Measurements from ENCODE around the gene TCERG1L.

DNA sequence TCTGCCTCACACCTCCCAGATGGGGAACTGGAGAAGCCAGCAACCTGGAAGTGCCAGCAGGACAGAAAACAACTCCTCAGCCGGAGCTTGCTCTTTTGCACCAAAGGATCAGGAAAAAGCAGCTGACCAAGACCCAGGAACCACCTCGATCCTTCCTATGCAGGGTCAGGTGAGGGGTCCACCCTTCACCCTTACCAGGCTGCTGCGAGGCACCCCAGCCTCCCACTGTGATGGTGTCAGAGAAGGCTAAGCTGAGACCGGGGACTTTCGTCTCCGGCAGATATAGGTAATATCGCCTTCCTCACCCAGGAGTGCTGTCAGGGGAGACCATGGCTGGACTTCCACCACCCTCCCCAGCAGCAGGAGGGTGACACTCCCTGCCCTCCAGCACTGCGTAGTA lies 254.7 kb downstream of the TCERG1L start:
- TF ChIP-seq, protein P1, sequence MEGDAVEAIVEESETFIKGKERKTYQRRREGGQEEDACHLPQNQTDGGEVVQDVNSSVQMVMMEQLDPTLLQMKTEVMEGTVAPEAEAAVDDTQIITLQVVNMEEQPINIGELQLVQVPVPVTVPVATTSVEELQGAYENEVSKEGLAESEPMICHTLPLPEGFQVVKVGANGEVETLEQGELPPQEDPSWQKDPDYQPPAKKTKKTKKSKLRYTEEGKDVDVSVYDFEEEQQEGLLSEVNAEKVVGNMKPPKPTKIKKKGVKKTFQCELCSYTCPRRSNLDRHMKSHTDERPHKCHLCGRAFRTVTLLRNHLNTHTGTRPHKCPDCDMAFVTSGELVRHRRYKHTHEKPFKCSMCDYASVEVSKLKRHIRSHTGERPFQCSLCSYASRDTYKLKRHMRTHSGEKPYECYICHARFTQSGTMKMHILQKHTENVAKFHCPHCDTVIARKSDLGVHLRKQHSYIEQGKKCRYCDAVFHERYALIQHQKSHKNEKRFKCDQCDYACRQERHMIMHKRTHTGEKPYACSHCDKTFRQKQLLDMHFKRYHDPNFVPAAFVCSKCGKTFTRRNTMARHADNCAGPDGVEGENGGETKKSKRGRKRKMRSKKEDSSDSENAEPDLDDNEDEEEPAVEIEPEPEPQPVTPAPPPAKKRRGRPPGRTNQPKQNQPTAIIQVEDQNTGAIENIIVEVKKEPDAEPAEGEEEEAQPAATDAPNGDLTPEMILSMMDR (IDR thresholded peaks at IDR 0.05), result no peak
- no peak for TF ChIP-seq POLR2A (IDR thresholded peaks at IDR 0.05)
